PC-3 (cell line): ENCODE measurements around the gene CADPS2. TPM values are rescaled to one million over a fixed set of nuclear protein-coding genes. Genes with fewer than 3 reads are reported as not detected.
A peak's percentile ranks its signal among the peaks of the same experiment; 100 is the strongest.

Experiments used
- ATAC-seq: fragments of 200-7000 bp; cut with Tn5 transposase; 2 replicates; pipeline ENCODE4 v1.9.1; 2020; ENCODE audit warnings: mild to moderate bottlenecking, moderate library complexity
- BruUV-seq: library from RNA; stranded (reverse); fragments of 400-500 nt; replicated peaks from 2 replicates; lab custom pipeline; 2021; lab: Mats Ljungman, UMichigan
- CTCF ChIA-PET: fragments of 300-600 bp; sonication (Branson Sonifier 250); formaldehyde crosslinking; loops from one replicate; lab custom pipeline; 2022; ENCODE audit warnings: antibody characterized with exemption; lab: Charles Lee
- POLR2A ChIA-PET: fragments of 300-600 bp; sonication (Branson Sonifier 250); formaldehyde crosslinking; loops from one replicate; lab custom pipeline; 2022; ENCODE audit warnings: antibody characterized with exemption; ENCODE audit not compliant: unreplicated experiment; lab: Charles Lee
- DNase-seq: peaks from one replicate; pipeline ENCODE4 v3.0.0-alpha.2; 2015
- H2AFZ ChIP-seq: fragments of 300-600 bp; sonication (generic); 2 replicates; pipeline ENCODE4 v1.6.0; 2016; ENCODE audit warnings: antibody characterized with exemption, low read length
- H3F3A ChIP-seq: fragments of 300-600 bp; sonication (generic); one replicate; pipeline ENCODE4 v1.6.0; 2017; ENCODE audit warnings: antibody characterized with exemption, low read length, control low read depth, mild to moderate bottlenecking; ENCODE audit not compliant: unreplicated experiment
- H3K27ac ChIP-seq: fragments of 300-600 bp; sonication (generic); 2 replicates; pipeline ENCODE4 v1.5.1; 2016; ENCODE audit warnings: mild to moderate bottlenecking, low read length
- H3K27me3 ChIP-seq: fragments of 300-600 bp; sonication (generic); 2 replicates; pipeline ENCODE4 v1.6.1; 2016; ENCODE audit warnings: low read length, mixed read lengths
- H3K36me3 ChIP-seq: fragments of 300-600 bp; sonication (generic); 2 replicates; pipeline ENCODE4 v1.6.1; 2016; ENCODE audit warnings: low read depth, mixed run types, low read length, mixed read lengths
- H3K4me1 ChIP-seq: fragments of 300-600 bp; sonication (generic); 2 replicates; pipeline ENCODE4 v1.5.1; 2016; ENCODE audit warnings: low read length; ENCODE audit not compliant: insufficient read depth
- H3K4me2 ChIP-seq: fragments of 300-600 bp; sonication (generic); 2 replicates; pipeline ENCODE4 v1.6.0; 2016; ENCODE audit warnings: low read length
- H3K4me3 ChIP-seq: fragments of 300-600 bp; sonication (generic); 2 replicates; pipeline ENCODE4 v1.5.1; 2016; ENCODE audit warnings: mild to moderate bottlenecking, low read length, mixed read lengths
- H3K79me2 ChIP-seq: fragments of 300-600 bp; sonication (generic); 2 replicates; pipeline ENCODE4 v1.6.1; 2017; ENCODE audit warnings: low read length, mixed read lengths
- H3K9ac ChIP-seq: fragments of 300-600 bp; sonication (generic); 2 replicates; pipeline ENCODE4 v1.6.0; 2016; ENCODE audit warnings: mild to moderate bottlenecking, low read length
- H3K9me2 ChIP-seq: fragments of 300-600 bp; sonication (generic); replicated peaks from 2 replicates; pipeline ENCODE4 v1.6.1; 2016; ENCODE audit warnings: mixed run types, low read length, mixed read lengths
- H3K9me3 ChIP-seq: fragments of 300-600 bp; sonication (generic); 2 replicates; pipeline ENCODE4 v1.6.1; 2016; ENCODE audit warnings: low read length, mixed read lengths
- H4K20me1 ChIP-seq: fragments of 300-600 bp; sonication (generic); 2 replicates; pipeline ENCODE4 v1.6.1; 2016; ENCODE audit warnings: low read length, mixed read lengths
- CTCF ChIP-seq: fragments of 300-600 bp; sonication (generic); conservative IDR thresholded peaks from 2 replicates; pipeline ENCODE4 v1.5.1; 2017; ENCODE audit warnings: antibody characterized with exemption, low read depth, mild to moderate bottlenecking, low read length
- EZH2 ChIP-seq: fragments of 300-600 bp; sonication (generic); IDR thresholded peaks from one replicate; pipeline ENCODE4 v1.6.1; 2017; ENCODE audit warnings: antibody characterized with exemption, mild to moderate bottlenecking, low read length; ENCODE audit not compliant: unreplicated experiment
- EZH2phosphoT487 ChIP-seq: fragments of 300-600 bp; sonication (generic); IDR thresholded peaks from 2 replicates; pipeline ENCODE4 v1.6.1; 2018; ENCODE audit warnings: mild to moderate bottlenecking, antibody characterized with exemption, low read length, borderline replicate concordance
- intact Hi-C: fragments of 100-400 bp; cut with micrococcal nuclease; formaldehyde crosslinking; loops from 2 replicates; pipeline ENCODE4 v1.9.0; 2023
- total RNA-seq: library from RNA; depleted of rRNA; stranded (reverse); fragments of >200 nt; gene quantifications from 2 replicates; pipeline ENCODE4 v1.2.3, GENCODE V29; 2014

CADPS2 gene
- total RNA-seq, 1 experiment from 2014 or later: 9.4 TPM

GRCh38 chr7:122884186-122884585 is 2.1 kb downstream of the CADPS2 start:
- H3K9me2 ChIP-seq: no peaks in the 10 kb centered on the region
- H3F3A ChIP-seq: no peaks in the 10 kb centered on the region
- intact Hi-C loops: loop anchor here (10.0 kb wide), 2 partner anchors 209 to 319 kb away; no protein-coding TSS in a partner anchor
- no peak overlapping the region for H3K9ac ChIP-seq
- H3K36me3 ChIP-seq: no peaks in the 10 kb centered on the region
- peak; percentile 60 for DNase-seq
- H3K4me3 ChIP-seq: peak overlapping the region; percentile 79; the same call in 1 of the 2 replicates
- TSS peak; percentile 46 for BruUV-seq
- H3K9me3 ChIP-seq: no peaks in the 10 kb centered on the region
- ChIA-PET POLR2A (no interaction called here), CTCF (no interaction called here)
- H4K20me1 ChIP-seq: no peaks in the 10 kb centered on the region
- peak overlapping the region; percentile 97 for H3K4me2 ChIP-seq
- peaks cover 19% of the 10 kb centered on the region for H3K4me1 ChIP-seq
- H2AFZ ChIP-seq: no peak overlapping the region
- TF ChIP-seq EZH2 (no peak), EZH2phosphoT487 (no peak), CTCF (no peak)
- peaks cover 14% of the 10 kb centered on the region for H3K27me3 ChIP-seq
- H3K27ac ChIP-seq: peak overlapping the region; percentile 64
- ATAC-seq: no peak
- H3K79me2 ChIP-seq: no peaks in the 10 kb centered on the region

- intact Hi-C loops: loop anchor here (1.0 to 10.0 kb wide), 3 partner anchors 80 to 318 kb away; no protein-coding TSS in a partner anchor
- H3K36me3 ChIP-seq: no peaks in the 10 kb centered on the region
- H3K4me3 ChIP-seq: peak overlapping the region; percentile 79; the same call in 1 of the 2 replicates
- CTCF ChIA-PET: interaction anchor here (0.6 kb wide), 1 partner anchor 108 kb away, joined by 3 read pairs; no protein-coding TSS in a partner anchor
- H2AFZ ChIP-seq: no peak overlapping the region
- POLR2A ChIA-PET: no interaction called here
- peak overlapping the region; percentile 97 for H3K4me2 ChIP-seq
- peaks cover 19% of the 10 kb centered on the region for H3K4me1 ChIP-seq
- H3K27me3 ChIP-seq: peaks cover 14% of the 10 kb centered on the region
- H4K20me1 ChIP-seq: no peaks in the 10 kb centered on the region
- no peak overlapping the region for H3K9ac ChIP-seq
- no peaks in the 10 kb centered on the region for H3K9me3 ChIP-seq
- no peak for ATAC-seq
- TF ChIP-seq EZH2: no peak
- no peak for TF ChIP-seq EZH2phosphoT487
- TF ChIP-seq CTCF: no peak
- no peaks in the 10 kb centered on the region for H3F3A ChIP-seq
- H3K79me2 ChIP-seq: no peaks in the 10 kb centered on the region
- H3K9me2 ChIP-seq: no peaks in the 10 kb centered on the region
- peak overlapping the region; percentile 64 for H3K27ac ChIP-seq
- BruUV-seq: no TSS peak
- DNase-seq: peak; percentile 23
These were observed 3.1 kb downstream of the CADPS2 start for GRCh38 chr7:122883049-122883680.

- BruUV-seq: no TSS peak
- peak overlapping the region; percentile 54; the same call in 1 of the 2 replicates for H3K4me2 ChIP-seq
- intact Hi-C loops: loop anchor here (10.0 kb wide), 2 partner anchors 207 to 317 kb away; no protein-coding TSS in a partner anchor
- TF ChIP-seq EZH2 (no peak), CTCF (no peak), EZH2phosphoT487 (no peak)
- CTCF ChIA-PET: no interaction called here
- H3K4me1 ChIP-seq: peaks cover 16% of the 10 kb centered on the region
- H3K9me3 ChIP-seq: no peaks in the 10 kb centered on the region
- H3K9me2 ChIP-seq: no peaks in the 10 kb centered on the region
- no peak overlapping the region for H2AFZ ChIP-seq
- H3K36me3 ChIP-seq: no peaks in the 10 kb centered on the region
- DNase-seq (no peak), ATAC-seq (no peak)
- H3F3A ChIP-seq: no peaks in the 10 kb centered on the region
- POLR2A ChIA-PET: no interaction called here
- H3K27me3 ChIP-seq: peaks cover 11% of the 10 kb centered on the region
- no peak overlapping the region for H3K9ac ChIP-seq
- no peak overlapping the region for H3K4me3 ChIP-seq
- no peaks in the 10 kb centered on the region for H3K79me2 ChIP-seq
- H4K20me1 ChIP-seq: no peaks in the 10 kb centered on the region
- no peak overlapping the region for H3K27ac ChIP-seq
These were observed 4.9 kb downstream of the CADPS2 start for GRCh38 chr7:122881324-122881723.
